ENCODE results near the gene N4BP3.

DNA sequence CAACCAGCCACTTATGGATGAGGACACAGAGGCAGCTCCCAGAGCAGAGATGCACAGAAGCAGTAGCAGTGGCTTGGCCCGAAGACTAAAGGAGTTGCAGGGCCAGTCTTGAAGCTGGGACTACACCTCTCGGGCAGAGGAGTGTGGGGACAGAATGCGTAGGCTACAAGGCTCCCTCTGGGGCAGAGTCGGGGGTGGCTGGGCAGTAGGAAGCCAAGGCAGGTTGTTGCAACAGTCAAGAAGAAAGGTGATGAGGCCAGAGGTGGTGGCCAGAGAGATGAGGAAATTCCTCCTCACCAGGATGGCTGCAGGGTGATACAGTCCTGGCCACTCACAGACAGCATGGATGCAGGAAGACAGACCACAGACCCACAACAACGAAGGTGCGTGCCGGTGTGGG, 4.9 kb upstream of the N4BP3 start:
- TF ChIP-seq EZH2phosphoT487 (conservative IDR thresholded peaks at IDR 0.05; ENCODE audit: low read length): no peak
- TF ChIP-seq, protein P1, sequence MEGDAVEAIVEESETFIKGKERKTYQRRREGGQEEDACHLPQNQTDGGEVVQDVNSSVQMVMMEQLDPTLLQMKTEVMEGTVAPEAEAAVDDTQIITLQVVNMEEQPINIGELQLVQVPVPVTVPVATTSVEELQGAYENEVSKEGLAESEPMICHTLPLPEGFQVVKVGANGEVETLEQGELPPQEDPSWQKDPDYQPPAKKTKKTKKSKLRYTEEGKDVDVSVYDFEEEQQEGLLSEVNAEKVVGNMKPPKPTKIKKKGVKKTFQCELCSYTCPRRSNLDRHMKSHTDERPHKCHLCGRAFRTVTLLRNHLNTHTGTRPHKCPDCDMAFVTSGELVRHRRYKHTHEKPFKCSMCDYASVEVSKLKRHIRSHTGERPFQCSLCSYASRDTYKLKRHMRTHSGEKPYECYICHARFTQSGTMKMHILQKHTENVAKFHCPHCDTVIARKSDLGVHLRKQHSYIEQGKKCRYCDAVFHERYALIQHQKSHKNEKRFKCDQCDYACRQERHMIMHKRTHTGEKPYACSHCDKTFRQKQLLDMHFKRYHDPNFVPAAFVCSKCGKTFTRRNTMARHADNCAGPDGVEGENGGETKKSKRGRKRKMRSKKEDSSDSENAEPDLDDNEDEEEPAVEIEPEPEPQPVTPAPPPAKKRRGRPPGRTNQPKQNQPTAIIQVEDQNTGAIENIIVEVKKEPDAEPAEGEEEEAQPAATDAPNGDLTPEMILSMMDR (IDR thresholded peaks at IDR 0.05; ENCODE audit: insufficient read depth, low read length, poor library complexity, severe bottlenecking): no peak

Measured in SU-DHL-6 (cell line).